Measurements from ENCODE around the gene JAKMIP1.

DNA sequence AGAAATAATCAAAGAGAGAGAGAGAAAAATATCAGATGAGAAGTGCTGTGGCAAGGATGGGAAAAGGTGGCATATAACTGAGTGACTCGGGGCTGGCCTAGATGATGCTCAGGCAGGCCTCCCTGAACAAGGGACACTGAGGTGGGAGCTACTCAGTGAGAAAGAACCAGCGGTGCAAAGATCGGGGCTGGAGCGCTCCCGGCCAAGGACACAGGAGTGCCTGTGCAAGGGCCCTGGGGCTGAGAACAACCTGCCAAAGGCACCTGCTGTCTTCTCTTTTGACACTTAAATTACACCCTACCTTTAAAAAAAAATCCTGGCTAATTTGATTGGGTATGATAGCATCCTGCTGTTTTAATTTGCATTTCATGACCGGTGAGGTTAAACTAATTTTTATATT lies 104.5 kb downstream of the JAKMIP1 start:
- TF ChIP-seq CTCF (conservative IDR thresholded peaks at IDR 0.05; ENCODE audit: low read length) (no peak), EZH2phosphoT487 (IDR thresholded peaks at IDR 0.05; ENCODE audit: borderline replicate concordance) (no peak)

All from Loucy (cell line).